ENCODE measurements around the gene B3GAT1.

GRCh38 chr11:134363161-134363560, 48.9 kb downstream of the B3GAT1 start:
- TF ChIP-seq POLR2A (IDR thresholded peaks at IDR 0.05; ENCODE audit: low read length) (no peak), GATA1 (IDR thresholded peaks at IDR 0.05; ENCODE audit: low read depth, low read length) (no peak)

Measured in erythroblast (primary cell).